Adipocyte (in vitro differentiated cells): ENCODE data around the gene SLC28A3.
"Not testable (repeated sequence)": the region's sequence is repeated elsewhere in the genome, so short reads cannot be mapped to it uniquely, and the experiment has no call there.

Source experiments
- DNase-seq: peaks from one replicate; pipeline ENCODE4 v3.0.0-alpha.2; 2015; ENCODE audit warnings: low read depth
- H3K27me3 ChIP-seq: replicated peaks from 2 replicates; pipeline ENCODE4 v1.7.0; 2013; ENCODE audit warnings: mild to moderate bottlenecking, low read length, moderate library complexity; ENCODE audit not compliant: control insufficient read depth, insufficient read depth
- H3K36me3 ChIP-seq: 2 replicates; pipeline ENCODE4 v1.7.0; 2013; ENCODE audit warnings: low read length, mild to moderate bottlenecking, moderate library complexity; ENCODE audit not compliant: control insufficient read depth, insufficient read depth, severe bottlenecking
- H3K4me1 ChIP-seq: 2 replicates; pipeline ENCODE4 v1.7.0; 2013; ENCODE audit warnings: mild to moderate bottlenecking, low read length, moderate library complexity; ENCODE audit not compliant: control insufficient read depth, insufficient read depth
- H3K4me3 ChIP-seq: 2 replicates; pipeline ENCODE4 v1.7.0; 2013; ENCODE audit warnings: mild to moderate bottlenecking, low read length, moderate library complexity
- H3K9ac ChIP-seq: 2 replicates; pipeline ENCODE4 v1.7.0; 2013; ENCODE audit warnings: mild to moderate bottlenecking, low read length, moderate library complexity
- H3K9me3 ChIP-seq: 2 replicates; pipeline ENCODE4 v1.7.0; 2013; ENCODE audit warnings: mild to moderate bottlenecking, low read length, moderate library complexity; ENCODE audit not compliant: control insufficient read depth

SLC28A3 gene, protein sequence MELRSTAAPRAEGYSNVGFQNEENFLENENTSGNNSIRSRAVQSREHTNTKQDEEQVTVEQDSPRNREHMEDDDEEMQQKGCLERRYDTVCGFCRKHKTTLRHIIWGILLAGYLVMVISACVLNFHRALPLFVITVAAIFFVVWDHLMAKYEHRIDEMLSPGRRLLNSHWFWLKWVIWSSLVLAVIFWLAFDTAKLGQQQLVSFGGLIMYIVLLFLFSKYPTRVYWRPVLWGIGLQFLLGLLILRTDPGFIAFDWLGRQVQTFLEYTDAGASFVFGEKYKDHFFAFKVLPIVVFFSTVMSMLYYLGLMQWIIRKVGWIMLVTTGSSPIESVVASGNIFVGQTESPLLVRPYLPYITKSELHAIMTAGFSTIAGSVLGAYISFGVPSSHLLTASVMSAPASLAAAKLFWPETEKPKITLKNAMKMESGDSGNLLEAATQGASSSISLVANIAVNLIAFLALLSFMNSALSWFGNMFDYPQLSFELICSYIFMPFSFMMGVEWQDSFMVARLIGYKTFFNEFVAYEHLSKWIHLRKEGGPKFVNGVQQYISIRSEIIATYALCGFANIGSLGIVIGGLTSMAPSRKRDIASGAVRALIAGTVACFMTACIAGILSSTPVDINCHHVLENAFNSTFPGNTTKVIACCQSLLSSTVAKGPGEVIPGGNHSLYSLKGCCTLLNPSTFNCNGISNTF

DNA sequence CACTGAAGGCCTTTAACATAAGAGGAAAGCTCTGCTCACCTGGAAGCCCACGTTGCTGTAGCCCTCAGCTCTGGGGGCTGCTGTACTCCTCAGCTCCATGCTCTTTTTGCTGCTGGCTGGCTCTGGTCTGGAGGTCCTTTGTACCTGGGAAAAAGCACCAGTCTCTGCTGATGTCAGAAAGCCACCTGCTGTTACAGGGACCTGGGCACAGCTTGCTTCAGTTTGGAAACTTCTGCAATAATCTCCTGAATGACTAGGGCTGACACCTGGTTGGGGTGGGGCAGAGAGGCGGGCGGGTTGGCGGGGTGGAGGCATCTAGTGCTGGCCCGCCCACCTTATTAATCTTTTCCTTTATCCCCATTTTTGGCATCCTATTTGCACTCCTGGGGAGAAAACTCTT lies at the start of gene SLC28A3:
SLC28A3 (minus strand) TSS at position 224 of the 400 bp plus-strand sequence; CDS start at position 99, 125 bp downstream.
- H3K4me3 ChIP-seq = no peak within 1 kb of the TSS
- DNase-seq = no peak
- H3K36me3 ChIP-seq = no peaks in the 10 kb centered on the region
- no peak within 1 kb of the TSS for H3K9ac ChIP-seq
- H3K27me3 ChIP-seq = no peaks in the 10 kb centered on the region
- H3K9me3 ChIP-seq = no peaks in the 10 kb centered on the region
- no peaks in the 10 kb centered on the region for H3K4me1 ChIP-seq

DNA sequence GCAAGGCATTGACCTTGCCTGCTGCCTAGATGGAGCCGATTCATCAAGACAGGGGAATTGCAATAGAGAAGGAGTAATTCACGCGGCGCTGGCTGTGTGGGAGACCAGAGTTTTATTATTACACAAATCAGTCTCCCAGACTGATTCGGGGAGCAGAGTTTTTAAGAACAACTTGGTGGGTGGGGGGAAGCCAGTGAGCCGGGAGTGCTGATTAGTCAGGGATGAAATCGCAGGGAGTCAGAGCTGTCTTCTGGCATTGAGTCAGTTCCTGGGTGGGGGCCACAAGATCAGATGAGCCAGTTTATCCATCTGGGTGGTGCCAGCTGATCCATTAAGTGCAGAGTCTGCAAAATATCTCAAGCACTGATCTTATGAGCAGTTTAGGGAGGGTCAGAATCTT lies 49.7 kb upstream of the SLC28A3 start:
- H3K4me3 ChIP-seq, H3K9me3 ChIP-seq, DNase-seq, H3K36me3 ChIP-seq, H3K27me3 ChIP-seq, H3K9ac ChIP-seq, H3K4me1 ChIP-seq: not testable (repeated sequence)

DNA sequence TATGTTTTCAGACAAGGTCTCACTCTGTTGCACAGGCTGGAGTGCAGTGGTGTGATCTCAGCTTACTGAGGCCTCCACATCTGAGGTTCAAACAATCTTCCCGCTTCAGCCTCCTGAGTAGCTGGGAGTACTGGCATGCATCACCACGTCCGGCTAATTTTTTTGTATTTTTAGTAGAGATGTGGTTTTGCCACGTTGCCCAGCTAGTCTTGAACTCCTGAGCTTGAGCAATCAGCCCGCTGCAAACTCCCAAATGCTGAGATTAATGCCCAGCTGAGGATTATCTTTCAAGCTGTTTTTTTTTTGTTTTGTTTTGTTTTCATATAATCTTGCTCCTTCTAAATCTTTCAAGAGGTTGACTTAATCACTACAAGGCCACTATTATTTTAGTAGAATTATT lies 47.3 kb upstream of the SLC28A3 start:
- Histone ChIP-seq H3K9ac (no peak overlapping the region), H3K4me3 (no peak overlapping the region), H3K36me3 (no peaks in the 10 kb centered on the region), H3K27me3 (no peaks in the 10 kb centered on the region), H3K4me1 (no peaks in the 10 kb centered on the region), H3K9me3 (no peaks in the 10 kb centered on the region)
- DNase-seq = no peak

DNA sequence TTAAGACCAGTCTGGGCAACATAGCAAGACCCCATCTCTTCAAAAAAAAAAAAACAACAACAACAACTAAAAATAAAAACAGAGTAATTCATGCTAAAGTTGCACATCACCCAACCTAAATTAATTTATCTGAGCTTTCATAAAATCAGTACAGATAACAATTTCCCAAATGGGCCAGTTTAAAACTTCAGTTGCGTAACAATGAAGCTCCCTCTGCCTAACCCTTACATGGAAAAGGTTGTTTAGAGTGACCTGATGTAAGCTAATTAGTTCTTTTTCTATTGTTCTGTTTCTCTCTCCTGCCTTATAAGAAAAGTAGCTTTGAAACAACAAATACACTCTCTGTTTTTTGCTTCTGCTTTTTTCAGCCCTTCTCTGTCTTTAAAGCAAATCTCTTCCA lies 46.2 kb upstream of the SLC28A3 start:
- Histone ChIP-seq H3K36me3 (no peaks in the 10 kb centered on the region), H3K9ac (no peak overlapping the region), H3K4me3 (no peak overlapping the region), H3K4me1 (no peaks in the 10 kb centered on the region), H3K27me3 (no peaks in the 10 kb centered on the region), H3K9me3 (no peaks in the 10 kb centered on the region)
- no peak for DNase-seq

DNA sequence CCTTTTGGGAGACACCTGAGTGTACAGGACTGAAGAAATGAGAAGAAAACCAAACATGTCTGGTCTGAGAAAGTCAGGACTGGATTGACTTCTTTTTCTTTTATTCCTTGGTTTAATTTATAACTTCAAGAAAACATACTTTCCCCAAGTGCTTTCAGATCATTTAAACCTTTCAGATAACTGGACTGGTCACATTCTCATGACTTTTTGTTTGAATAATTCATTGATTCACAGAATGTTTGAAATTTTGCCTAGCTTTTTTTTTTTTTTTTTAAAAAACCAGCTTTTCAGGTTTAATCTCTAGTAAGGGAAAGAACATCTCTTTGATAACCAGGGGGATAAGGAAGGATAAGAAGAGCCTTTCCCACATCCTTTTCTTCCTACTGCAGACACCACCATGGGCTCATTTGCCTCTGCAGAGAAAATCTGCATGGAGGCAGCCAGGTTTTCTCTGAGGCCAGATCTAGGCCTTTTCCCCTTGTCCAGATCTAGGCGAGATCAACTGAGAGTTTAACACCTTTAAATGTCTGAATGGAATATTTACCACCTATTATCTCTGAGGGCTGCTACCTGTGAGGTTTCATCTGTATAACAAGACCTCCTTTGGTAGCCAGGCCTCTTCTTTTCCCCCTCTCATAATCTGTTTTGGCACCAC lies 45.0 kb upstream of the SLC28A3 start:
- H3K4me3 ChIP-seq = no peak overlapping the region
- H3K27me3 ChIP-seq = no peaks in the 10 kb centered on the region
- H3K9me3 ChIP-seq = no peaks in the 10 kb centered on the region
- no peaks in the 10 kb centered on the region for H3K4me1 ChIP-seq
- no peaks in the 10 kb centered on the region for H3K36me3 ChIP-seq
- no peak overlapping the region for H3K9ac ChIP-seq
- no peak for DNase-seq

DNA sequence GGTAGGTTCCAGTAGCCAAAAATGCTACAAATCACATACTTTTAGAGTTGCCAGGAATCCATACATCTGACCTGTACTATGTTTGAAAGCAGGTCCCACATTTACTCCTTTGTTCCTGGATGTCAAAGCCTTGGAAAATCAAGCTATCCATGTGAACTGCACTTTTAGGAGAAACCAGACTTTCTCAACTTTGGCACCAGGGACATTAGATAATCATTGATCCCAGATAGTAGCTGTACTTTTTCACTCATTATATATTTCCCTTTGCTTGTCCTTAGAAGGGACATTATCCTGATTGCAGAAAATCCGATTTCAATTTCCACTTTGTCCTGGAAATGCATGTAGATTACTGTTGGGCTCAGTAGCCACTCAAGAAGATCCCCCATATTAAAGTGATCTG lies 44.1 kb upstream of the SLC28A3 start:
- DNase-seq = no peak
- H3K4me1 ChIP-seq = no peaks in the 10 kb centered on the region
- H3K9ac ChIP-seq = no peak overlapping the region
- no peak overlapping the region for H3K4me3 ChIP-seq
- no peaks in the 10 kb centered on the region for H3K27me3 ChIP-seq
- no peaks in the 10 kb centered on the region for H3K9me3 ChIP-seq
- H3K36me3 ChIP-seq = no peaks in the 10 kb centered on the region

DNA sequence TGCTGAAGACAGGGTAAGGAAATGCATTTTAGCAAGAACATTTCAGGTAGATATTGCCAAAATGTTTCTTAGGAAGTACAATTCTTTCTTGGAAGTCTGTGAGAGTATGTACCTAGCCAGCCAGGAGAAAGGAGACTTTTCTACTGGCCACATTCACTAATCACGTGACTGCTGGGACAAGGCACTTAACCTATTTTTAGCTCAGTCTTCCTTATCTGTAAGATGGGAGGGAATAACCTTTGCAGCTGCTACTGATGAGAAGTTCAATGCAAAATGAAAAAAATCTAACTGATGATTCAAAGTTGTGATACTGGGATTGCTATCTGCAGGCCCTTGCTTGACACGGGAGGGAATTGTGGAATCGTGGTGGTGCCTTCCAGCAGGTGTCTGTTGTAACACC lies 42.6 kb upstream of the SLC28A3 start:
- H3K27me3 ChIP-seq = no peaks in the 10 kb centered on the region
- H3K9ac ChIP-seq = no peak overlapping the region
- no peaks in the 10 kb centered on the region for H3K36me3 ChIP-seq
- no peaks in the 10 kb centered on the region for H3K4me1 ChIP-seq
- H3K4me3 ChIP-seq = no peak overlapping the region
- DNase-seq = no peak
- H3K9me3 ChIP-seq = no peaks in the 10 kb centered on the region

DNA sequence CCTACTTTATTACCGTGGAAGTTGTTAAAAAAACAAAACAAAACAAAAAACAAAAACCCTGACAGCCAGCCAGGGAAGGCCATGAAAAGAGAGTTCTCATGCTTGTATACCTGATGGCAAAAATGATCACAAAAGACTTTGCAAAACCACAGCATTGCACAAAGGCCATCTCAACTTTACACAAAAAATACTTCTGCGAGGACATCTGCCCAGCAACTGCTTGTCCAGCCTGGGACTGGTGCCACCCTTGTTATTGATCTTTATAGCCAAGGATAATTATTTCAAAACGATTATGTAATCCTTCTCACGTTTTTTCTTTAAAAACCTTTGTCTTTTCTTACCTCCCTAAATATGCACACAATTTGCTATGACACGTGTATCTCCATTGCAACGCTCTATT lies 42.2 kb upstream of the SLC28A3 start:
- no peaks in the 10 kb centered on the region for H3K27me3 ChIP-seq
- no peak overlapping the region for H3K4me3 ChIP-seq
- H3K4me1 ChIP-seq = no peaks in the 10 kb centered on the region
- H3K9ac ChIP-seq = no peak overlapping the region
- H3K9me3 ChIP-seq = no peaks in the 10 kb centered on the region
- H3K36me3 ChIP-seq = no peaks in the 10 kb centered on the region
- no peak for DNase-seq

DNA sequence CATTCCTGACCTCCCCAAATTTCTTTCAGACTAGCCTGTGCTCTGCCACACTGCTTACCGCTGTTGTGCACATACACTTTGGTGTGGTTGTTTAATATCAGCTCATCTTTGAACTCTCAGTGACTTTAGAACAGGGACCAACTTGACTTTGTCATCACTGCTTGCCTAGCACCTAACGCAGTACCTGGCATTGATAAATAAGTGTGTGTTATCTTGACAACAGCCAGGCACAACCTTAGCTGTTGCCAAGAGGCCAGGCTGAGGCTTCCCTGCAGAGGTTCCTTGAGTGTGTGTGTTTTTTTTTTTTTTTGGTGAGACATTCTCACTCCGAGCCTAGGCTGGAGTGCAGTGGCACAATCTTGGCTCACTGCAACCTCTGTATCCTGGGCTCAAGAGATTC lies 41.0 kb upstream of the SLC28A3 start:
- Histone ChIP-seq H3K9ac (no peak overlapping the region), H3K4me1 (no peaks in the 10 kb centered on the region), H3K9me3 (no peaks in the 10 kb centered on the region), H3K36me3 (no peaks in the 10 kb centered on the region), H3K27me3 (no peaks in the 10 kb centered on the region), H3K4me3 (no peak overlapping the region)
- DNase-seq = no peak

DNA sequence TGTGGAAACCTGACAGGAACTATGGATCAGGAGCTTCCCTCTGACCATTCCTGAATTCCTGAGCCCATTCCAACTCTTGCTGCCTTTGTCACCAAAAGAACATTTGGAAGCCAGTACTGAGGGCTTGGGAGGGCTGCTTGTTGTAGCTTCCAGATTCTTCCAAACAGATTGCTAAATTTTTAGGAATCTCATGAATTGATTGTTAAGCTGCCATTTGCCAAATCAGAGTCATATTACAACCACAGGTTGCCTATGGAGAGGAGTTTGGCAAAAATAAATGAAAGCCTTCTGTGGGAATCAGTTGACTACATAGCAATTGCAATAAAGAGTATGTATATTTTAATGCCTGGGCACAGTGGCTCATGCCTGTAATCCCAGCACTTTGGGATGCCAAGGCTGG lies 39.2 kb upstream of the SLC28A3 start:
- Histone ChIP-seq H3K9me3 (no peaks in the 10 kb centered on the region), H3K27me3 (no peaks in the 10 kb centered on the region), H3K9ac (no peak overlapping the region), H3K4me1 (no peaks in the 10 kb centered on the region), H3K4me3 (no peak overlapping the region), H3K36me3 (no peaks in the 10 kb centered on the region)
- no peak for DNase-seq

DNA sequence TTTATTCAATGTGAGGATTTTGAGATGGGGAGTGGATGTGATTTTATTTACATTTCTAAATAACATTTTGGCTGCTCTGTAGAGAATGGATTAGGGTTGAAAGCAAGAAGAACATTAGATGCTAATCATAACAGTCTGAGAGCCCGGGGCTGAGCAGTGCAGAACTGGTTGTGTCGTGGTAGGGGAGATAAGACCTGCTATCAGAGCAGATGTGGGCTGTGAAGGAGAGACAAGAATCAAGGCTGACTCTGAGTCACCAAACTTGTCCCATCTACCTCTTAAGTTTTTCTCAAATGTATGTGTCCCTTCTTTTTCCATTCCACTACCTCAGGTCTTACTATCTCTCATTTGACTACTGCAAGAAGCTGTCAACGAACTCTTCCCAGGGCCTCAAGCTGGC lies 35.4 kb upstream of the SLC28A3 start:
- Histone ChIP-seq H3K4me1 (peaks cover 14% of the 10 kb centered on the region), H3K36me3 (no peaks in the 10 kb centered on the region), H3K27me3 (no peaks in the 10 kb centered on the region), H3K9me3 (no peaks in the 10 kb centered on the region), H3K9ac (no peak overlapping the region), H3K4me3 (no peak overlapping the region)
- no peak for DNase-seq
